HG03442 (cell line): ENCODE results near the gene CLASP2.

Experiments used
- ATAC-seq: cut with Tn5 transposase; IDR thresholded peaks from one replicate; pipeline ENCODE4 v1.9.1; 2021; ENCODE audit warnings: mild to moderate bottlenecking, moderate library complexity; ENCODE audit not compliant: unreplicated experiment

CLASP2 gene

DNA sequence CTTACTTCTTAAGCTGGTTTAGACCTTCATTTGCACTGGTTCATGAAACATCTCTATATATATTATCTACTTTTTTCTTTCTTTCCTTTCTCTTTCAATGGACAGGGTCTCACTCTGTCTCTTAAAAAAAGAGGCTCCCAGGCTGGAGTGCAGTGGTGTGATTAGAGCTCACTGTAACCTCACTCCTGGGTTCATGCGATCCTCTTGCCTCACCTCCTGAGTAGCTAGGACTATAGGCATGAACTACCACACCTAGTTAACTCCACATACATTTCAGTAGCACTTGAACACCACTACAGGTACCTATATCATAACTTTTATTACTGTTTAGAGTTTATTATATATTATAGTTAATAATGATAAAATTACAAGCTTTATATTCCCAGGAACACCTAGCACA, 160.8 kb downstream of the CLASP2 start:
- ATAC-seq = no peak

DNA sequence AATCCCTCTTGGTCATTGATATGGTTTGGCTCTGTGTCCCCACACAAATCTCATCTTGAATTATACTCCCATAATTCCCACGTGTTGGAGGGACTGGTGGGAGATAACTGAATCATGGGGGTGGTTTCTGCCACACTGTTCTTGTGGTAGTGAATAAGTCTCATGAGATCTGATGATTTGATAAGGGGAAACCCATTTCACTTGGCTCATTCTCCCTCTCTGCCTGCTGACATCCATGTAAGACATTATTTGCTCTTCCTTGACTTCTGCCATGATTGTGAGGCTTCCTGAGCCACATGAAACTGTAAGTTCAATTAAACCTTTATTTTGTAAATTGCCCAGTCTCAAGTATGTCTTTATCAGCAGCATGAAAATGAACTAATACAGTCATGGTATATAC, 171.0 kb downstream of the CLASP2 start:
- ATAC-seq = no peak

DNA sequence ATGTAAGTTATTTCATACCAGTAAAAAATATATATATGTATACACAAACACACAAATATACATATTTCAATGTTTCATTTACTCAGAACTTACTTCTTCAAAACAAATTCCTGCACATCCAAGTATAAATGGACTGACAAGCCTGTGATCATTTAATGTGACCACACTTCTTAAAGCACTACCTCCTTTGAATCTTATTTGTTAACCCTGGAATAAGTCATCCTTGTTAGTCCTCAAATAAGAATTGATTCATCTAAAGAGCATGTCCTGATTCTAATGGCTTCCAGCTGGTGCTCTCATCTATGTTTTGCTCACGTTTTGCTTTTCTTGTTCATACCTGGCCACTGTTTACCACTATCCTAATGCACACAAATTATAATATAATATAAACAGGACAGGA, 173.9 kb downstream of the CLASP2 start:
- ATAC-seq = no peak

DNA sequence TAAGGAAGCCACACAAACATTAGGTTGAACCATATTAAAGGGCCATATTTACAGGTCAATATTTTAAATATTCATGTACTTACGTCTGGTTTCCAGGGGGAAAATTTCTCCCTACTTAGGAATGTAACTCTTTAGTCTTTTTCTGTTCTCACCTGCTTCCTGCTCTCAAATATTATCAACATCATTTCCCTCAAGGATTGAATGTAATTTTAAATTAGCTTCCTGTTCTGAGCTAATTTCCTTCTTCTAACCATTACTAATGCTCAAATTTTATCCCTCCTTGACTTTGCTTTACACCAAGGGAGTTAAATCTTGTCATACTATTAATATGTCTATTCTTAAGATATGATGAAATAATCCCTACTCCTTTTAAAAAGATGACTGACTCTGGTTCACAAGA, 174.5 kb downstream of the CLASP2 start:
- ATAC-seq = no peak

DNA sequence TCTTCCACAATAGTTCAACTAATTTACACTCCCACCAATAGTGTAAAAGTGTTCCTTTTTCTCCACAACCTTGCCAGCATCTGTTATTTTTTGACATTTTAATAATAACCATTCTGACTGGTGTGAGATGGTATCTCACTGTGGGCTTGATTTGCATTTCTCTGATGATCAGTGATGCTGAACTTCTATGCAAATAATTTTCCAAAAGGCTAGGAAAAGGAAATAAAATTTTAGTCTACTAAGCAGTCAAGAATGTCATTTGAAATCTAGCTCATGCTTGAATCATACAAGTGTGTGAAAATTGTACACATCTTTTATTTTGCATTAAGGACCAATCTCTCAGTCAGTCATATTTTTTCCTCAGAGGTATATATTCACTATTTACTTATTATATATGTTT, 176.1 kb downstream of the CLASP2 start:
- ATAC-seq = no peak

DNA sequence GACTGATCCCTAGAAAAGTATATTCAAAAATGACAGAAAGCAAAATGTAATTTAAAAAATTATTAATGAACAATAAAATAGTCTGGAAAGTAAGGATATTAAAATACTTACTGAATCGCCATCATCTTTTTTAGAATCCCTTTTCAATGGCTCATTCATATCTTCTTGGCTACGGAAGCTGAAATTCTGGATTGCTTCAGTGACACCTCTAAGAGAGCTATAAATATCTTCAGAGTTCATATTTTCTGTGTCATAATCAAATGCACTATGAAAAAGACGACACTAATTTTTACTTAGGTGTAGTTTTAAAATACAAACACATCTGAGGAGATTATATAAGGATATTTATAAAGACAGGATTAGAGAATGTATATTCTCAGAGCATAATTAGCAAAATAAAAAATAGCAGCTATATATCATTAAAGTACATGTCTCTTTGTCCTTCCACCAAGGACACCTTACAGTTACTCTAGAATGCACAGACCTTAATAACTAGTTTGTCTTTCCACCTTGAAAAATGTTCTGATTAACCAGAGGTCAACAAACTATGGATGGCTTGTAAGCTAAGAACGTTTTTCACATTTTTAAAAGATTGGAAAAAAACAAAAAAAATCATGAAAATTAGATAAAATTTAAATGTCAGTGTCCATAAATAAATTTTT, 179.2 kb downstream of the CLASP2 start:
- ATAC-seq = no peak

DNA sequence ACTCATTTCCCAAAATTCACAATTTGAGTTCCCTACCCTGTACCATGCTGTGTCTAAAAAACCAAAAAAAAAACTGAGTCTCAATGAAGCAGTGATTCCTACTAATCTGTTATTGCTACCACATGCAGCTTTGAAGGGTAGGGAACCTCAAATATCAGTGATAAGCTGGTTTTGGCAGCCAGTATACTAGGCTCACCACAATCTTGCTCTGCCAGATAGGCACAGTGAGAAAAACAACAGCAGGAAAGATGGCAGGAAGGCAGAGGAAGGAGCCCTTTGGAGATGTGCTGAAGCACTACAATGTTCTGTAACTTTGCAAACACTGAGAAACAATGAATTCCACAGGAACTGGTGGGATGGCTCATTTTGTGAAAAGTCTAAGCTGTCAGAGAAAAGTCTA, 180.9 kb downstream of the CLASP2 start:
- ATAC-seq = no peak

DNA sequence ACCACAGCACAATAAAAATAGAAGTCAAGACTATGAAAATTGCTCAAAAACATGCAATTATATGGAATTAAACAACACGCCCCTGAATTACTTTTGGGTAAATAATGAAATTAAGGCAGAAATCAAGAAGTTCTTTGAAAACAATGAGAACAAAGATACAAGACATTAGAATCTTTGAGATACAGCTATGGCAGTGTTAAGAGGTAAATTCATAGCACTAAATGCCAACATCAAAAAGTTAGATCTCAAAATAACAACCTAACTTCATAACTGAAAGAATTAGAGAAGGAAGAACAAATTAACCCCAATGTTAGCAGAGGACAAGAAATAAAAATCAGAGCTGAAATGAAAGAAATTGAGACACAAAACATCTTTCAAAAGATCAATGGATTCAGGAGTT, 191.3 kb downstream of the CLASP2 start:
- ATAC-seq = no peak

DNA sequence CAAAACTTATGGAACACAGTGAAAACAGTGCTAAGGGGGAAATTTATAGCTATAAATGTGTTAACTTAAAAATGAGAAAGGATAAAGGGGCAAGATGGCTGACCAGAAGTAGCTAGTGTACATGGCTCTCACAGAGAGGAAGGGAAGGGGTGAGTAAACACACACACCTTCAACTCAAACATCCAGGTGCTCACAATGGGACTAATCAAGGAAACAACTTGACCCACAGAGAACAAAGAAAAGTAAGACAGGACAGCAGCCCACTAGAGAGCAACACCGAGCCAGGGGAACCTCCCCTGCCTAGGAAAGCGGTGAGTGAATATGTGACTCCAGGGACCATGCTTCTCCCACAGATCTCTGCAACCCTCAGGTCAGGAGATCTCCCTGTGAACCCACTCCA, 192.8 kb downstream of the CLASP2 start:
- no peak for ATAC-seq

DNA sequence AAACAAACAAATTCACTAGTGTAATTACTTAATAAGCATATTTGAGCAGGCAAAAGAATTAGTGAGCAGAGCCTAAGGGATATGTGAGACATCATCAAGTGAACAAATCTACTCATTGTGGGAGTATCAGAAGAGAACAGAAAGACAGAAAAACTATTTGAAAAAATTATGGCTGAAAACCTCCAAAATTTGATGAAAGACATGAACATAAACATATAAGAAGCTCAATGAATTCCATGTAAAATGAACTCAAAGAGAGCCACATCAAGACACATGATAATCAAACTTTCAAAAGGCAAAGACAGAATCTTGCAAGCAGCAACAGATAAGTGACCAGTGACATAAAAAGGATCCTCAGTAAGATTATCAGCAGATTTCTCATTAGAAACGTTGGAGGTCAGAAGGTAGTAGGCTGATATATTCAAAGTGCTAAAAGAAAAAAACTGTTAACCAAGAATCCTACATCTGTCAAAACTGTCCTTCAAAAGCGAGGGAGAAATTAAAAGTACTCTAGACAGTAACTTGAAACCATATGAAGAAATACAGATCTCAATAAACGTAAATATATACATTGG, 194.9 kb downstream of the CLASP2 start:
- ATAC-seq = no peak

DNA sequence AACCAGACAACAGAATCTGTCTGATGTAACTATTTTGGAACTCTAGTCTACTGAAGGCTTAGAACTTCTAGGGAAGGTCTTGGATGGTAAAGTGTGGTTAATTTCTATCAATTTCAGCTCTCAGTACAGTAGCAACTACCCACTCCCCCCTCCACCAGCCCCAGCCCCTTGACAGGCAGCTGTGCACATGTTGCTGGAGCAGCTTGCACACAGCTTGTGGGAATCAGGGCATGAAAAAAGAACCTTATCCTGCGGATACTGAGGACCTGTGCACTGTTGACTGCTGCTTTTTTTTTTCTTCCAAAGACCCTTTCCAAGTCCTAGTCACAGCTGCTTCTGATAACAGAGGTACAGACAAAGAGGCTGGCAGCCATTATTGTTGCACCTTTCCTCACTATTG, 196.3 kb downstream of the CLASP2 start:
- ATAC-seq = no peak

DNA sequence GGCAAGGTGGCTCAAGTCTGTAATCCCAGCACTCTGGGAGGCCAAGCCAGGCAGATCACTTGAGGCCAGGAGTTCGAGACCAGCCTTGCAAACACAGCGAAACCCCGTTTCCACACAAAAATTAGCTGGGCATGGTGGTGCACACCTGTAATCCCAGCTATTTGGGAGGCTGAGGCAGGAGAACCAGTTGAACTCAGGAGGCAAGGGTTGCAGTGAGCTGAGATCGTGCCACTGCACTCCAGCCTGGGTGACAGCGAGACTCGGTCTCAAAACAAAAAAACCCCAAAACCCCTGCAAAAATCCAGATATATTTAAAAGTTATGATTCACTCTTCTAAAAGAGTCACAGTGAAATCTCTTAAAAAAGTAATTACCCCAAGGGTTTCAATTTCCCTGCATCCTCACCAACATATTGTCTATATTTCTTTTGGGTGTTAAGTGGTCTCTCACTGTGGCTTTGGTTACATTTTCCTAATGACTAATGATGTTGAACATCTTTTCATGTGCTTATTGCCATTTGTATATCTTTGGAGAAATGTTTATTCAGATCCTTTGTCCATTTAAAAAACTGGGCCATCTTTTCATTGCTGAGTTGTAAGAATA, 204.7 kb downstream of the CLASP2 start:
- ATAC-seq = no peak

DNA sequence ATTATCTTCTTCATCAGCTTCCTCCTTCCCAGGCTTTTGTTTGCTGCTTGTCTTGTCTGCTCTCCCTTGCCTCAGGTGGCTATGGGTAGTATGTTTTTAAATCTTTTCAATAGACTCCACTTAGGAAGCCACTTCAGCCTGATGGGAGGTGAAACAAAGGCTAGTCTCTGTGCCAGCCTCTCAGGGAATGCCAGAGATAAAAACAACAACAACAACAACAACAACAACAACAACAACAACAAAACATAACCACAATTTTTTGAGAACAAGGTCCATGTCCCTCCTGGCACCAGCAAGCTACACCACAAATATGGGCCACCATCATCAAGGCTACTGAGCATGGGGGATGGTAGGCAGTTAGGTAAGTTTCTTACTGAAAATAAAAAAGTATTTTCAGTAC, 213.0 kb downstream of the CLASP2 start:
- ATAC-seq = no peak

DNA sequence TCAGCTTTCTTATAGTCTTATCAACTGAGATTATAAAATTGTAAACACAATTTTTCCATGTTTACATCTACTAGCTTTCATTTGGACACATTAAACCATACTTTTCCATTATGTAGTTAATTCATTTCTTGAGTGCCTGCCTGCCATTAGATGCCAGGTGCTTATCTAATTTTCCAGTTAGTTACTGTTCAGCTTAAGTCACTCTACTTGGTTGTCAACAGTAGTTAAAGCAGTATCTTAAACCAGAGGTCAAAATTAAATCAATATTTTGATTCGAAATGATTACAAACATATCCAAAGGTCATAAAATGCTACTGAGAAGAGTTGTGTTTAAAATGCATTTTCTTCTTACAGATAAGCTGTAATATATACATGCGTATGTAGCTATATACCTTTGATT, 221.6 kb downstream of the CLASP2 start:
- no peak for ATAC-seq

DNA sequence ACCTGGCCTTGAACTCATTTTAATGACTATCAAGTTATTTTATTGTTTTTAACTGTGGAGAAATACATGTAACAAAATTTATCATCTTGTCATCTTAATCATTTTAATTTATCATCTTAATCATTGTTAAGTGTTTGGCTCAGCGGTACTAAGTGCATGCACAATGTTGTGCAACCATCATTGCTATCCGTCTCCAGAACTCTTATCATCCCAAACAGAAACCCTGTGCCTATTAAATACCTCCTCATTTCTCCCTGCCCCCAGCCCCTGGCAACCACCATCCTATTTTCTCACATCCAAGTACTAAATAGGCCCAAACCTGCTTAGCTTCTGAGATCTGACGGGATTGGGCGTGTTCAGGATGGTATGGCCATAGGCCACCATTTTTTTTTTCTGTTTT, 226.3 kb downstream of the CLASP2 start:
- no peak for ATAC-seq

DNA sequence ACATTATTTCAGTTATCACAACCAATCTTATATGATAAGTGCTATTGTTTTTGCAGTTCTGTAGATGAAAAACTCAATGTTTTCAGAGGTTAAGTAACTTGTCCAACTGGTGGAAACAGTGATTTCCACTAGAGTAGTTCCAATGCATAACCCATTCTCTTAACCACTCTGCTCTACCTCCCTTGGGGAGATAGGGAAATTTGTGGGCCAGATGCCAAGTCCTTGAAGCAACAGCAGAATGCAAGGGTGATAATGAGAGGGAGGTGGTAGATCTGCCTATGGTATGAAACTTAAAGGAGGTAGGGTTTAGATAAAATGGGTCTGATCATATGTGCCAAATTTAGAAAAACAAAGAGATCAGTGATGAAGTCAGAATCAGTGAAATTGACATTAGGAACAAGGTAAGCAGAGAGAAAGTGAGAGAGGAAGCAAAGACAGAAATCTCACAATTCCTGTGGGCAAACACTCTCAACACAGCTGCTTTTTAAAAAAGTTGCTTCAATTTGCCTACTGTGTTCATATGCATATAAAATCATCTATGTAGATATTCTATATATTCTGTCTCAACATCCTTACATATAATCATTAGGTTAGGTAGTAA, 227.3 kb downstream of the CLASP2 start:
- no peak for ATAC-seq

DNA sequence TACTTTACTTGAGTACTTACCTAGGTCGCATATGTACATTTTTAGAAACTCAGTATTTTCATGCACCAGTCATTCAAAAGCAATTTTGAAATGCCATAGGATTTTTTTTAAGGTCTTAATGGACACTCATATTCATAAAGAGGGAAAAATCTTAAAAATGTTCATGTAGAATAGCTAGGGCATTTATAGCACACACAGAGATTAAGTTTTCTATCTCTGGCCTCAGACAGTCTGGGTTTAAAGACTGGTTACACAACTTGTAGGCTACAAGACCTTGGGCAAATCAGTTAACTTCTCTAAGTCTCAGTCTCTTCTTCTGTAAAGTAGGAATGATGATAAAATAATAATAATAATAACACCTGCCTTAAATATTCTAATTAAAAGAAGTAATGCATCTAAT, 229.4 kb downstream of the CLASP2 start:
- no peak for ATAC-seq

DNA sequence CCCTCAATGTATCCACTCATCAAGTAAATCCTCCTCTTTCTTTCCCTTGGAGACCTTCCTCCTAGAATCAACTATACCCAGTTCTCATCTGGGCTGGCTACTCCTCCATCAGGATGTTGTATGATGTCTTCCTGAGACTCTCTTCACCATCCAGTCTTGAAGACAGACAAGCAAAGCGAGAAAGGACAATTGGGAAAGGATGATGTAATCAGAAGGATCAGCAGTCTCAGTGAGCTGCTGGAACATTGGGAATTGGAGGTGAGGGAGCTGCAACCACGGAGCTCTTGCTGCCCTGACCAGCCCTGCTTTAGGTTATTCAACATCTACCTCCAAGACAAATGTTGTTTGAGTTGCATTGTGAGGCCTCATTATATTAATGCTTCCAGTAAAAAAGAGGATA, 229.8 kb downstream of the CLASP2 start:
- no peak for ATAC-seq

DNA sequence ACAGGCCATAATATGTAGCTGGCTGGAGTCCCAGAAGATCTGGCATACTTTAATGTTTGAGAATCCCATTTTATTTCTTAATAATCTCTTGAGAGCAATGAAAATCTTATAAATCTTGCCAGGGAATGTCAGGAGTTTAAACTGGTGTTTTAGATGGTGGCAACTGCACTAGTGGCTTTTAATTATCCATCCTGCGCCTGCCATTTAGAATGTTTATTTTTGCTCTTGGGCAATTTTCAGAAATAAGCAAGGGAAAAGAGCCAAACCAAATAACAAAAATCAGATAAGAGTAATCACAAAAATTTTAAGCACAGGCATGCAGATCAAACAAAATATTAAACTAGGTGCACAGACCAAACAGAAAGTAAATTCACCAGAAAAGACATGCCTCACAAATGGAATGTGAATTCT, 235.9 kb downstream of the CLASP2 start:
- ATAC-seq = no peak

DNA sequence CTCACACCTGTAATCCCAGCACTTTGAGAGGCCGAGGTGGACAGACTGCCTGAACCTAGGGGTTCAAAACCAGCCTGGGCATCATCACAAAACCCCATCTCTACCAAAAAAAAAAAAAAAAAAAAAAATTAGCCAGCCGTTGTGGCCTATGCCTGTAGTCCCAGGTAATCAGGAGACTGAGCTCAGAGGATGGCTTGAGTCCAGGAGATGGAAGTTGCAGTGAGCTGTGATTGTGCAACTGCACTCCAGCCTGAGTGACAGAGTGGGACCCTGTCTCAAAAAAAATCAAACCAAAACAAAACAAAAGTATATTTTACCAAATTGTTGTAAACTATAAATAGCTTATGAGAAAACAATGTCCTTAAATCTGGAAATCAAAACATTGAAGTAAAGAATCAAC, 243.2 kb downstream of the CLASP2 start:
- no peak for ATAC-seq

DNA sequence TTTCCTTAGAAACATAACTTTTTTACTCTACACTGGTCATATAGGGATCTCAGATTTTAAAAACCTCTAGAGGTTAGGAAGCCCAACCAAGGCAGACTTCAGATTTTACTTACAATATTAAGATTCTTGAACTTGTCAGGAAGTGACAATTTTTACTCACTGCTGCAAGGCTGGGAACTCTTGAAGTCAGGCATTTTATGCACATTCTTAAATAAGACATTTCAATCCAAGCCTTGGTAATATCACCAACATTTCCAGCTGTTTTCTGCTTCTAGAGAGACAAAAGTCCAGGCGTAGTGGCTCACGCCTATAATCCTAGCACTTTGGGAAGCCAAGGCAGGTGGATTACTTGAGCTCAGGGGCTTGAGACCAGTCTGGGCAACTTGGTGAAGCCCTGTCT, 244.2 kb downstream of the CLASP2 start:
- ATAC-seq = no peak

DNA sequence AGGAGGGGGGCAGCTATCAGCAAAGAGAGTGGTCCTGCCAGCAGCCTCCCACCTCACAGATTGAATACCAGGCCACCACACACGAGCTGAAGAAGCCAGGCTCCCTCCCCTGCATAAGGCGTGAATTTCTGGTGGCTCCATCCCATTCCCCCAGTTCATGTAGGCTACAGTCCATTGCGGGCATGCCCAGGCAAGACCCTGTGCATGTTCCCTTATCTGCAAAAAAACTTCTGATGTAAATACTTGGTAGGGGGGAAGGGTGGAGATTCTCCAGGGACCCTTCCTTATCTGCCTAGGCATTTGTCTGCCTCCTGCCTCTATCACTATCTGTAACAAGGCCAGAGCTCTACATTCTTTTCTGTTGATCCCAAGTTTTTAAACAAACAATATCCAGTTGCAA, 250.3 kb downstream of the CLASP2 start:
- ATAC-seq = no peak
